ENCODE results near the gene SLC27A3.
A peak's percentile ranks its signal among the peaks of the same experiment; 100 is the strongest.

SLC27A3 gene

DNA sequence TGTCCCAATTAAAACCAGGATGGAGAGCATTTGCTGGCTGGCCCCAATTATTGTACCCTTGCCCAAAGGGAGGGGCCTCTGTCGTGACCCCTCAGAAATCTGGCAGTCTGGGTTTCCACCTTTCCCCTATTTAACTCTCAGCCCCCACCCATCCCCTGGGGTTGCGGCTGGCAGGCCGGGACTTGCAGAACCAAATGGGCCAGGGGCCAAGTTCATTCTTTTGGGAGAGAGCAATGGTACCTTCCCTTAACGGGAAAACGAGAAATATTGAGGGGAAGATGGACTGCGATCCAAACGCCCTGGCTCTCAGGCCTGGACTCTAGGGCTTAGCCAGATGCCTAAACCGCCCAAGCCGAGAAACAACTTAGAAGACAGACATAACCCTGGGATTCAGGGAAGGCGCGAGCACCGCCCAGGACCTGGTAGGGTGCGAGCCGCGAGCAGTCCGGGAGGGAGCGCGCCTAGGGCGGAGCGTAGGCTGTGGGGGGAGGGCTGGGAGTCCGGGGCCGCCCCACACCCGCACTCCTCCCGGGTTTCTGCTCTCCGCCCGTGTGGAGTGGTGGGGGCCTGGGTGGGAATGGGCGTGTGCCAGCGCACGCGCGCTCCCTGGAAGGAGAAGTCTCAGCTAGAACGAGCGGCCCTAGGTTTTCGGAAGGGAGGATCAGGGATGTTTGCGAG is at the start of gene SLC27A3:
TSS of gene SLC27A3 (plus strand) at position 628 of the 678 bp plus-strand sequence. CDS start 91 bp downstream, outside the sequence.
- TF ChIP-seq, protein P1, sequence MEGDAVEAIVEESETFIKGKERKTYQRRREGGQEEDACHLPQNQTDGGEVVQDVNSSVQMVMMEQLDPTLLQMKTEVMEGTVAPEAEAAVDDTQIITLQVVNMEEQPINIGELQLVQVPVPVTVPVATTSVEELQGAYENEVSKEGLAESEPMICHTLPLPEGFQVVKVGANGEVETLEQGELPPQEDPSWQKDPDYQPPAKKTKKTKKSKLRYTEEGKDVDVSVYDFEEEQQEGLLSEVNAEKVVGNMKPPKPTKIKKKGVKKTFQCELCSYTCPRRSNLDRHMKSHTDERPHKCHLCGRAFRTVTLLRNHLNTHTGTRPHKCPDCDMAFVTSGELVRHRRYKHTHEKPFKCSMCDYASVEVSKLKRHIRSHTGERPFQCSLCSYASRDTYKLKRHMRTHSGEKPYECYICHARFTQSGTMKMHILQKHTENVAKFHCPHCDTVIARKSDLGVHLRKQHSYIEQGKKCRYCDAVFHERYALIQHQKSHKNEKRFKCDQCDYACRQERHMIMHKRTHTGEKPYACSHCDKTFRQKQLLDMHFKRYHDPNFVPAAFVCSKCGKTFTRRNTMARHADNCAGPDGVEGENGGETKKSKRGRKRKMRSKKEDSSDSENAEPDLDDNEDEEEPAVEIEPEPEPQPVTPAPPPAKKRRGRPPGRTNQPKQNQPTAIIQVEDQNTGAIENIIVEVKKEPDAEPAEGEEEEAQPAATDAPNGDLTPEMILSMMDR (IDR thresholded peaks at IDR 0.05; ENCODE audit: unreplicated experiment in 3 of 3) = no peak
- H3K27me3 Mint-ChIP-seq (ENCODE audit: low read depth) = peaks cover 10% of the 10 kb centered on the region
- peaks cover 22% of the 10 kb centered on the region for H3K36me3 Mint-ChIP-seq (ENCODE audit: low read depth)
- peak within 1 kb of the TSS; percentile 78 to 82 (median 81) for H3K27ac Mint-ChIP-seq
- no peaks in the 10 kb centered on the region for H3K9me3 Mint-ChIP-seq
- H3K4me3 Mint-ChIP-seq = peak within 1 kb of the TSS; percentile 87 to 88 (median 87)
- H3K4me1 Mint-ChIP-seq = peaks cover 29% of the 10 kb centered on the region

DNA sequence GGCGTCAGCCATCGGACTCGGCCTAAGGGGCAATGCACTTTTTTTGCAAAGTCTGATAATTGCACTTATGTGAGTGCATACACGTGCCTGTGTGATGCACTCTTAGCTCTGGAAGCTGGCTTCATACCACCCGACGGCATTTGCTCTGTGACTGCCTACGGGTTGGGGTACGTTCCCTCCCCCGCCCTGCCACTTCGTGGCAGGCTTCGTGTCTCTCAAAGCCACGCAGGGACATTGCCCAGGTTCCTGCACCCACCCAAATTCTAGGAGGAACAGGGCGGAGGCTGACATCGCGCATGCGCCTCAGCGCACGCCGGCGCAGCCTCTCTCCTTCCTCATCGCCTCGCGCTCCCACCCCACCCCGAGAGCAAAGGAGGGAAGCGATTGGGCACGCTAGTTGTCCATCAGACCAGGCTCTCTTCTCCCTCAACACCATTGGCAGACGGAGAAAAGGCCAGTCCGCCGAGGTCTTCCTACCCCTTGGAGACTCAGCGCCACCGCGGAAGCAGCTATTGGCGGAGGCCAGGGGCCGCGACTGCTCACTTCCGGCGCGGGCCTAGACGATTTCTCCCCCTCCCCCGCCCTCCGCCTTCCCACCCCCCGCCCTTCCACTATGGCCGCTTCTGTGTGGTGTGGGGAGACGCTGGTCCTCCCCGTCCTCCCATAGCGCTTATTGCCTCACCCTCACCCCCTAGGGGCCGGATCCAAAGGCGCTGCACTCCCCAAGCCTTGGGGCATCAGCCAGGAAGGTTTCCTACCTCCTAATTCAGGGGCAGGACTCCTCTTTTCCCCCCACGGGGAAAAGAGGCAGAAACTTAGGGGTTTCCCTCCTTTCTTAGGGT is 47.5 kb upstream of the SLC27A3 start, which contains the start of gene INTS3:
TSS of gene INTS3 (plus strand) at position 588 of the 842 bp plus-strand sequence. CDS start 585 bp downstream, outside the sequence.
- TF ChIP-seq, protein P1 (IDR thresholded peaks at IDR 0.05; ENCODE audit: unreplicated experiment in 3 of 3) = no peak
- H3K27me3 Mint-ChIP-seq (ENCODE audit: low read depth) = peaks cover 3% of the 10 kb centered on the region
- peaks cover 8% of the 10 kb centered on the region for H3K36me3 Mint-ChIP-seq (ENCODE audit: low read depth)
- H3K9me3 Mint-ChIP-seq = no peaks in the 10 kb centered on the region
- peak within 1 kb of the TSS; percentile 98 to 99 (median 98) for H3K4me3 Mint-ChIP-seq
- peak within 1 kb of the TSS; percentile 89 to 98 (median 97) for H3K27ac Mint-ChIP-seq
- H3K4me1 Mint-ChIP-seq = peaks cover 40% of the 10 kb centered on the region

- Mint-ChIP-seq H3K27ac (peak overlapping the region; percentile 84 to 98 (median 97)), H3K27me3 (ENCODE audit: low read depth) (peaks cover 3% of the 10 kb centered on the region), H3K4me3 (peak overlapping the region; percentile 98 to 99 (median 98)), H3K9me3 (no peaks in the 10 kb centered on the region), H3K36me3 (ENCODE audit: low read depth) (peaks cover 8% of the 10 kb centered on the region), H3K4me1 (peaks cover 40% of the 10 kb centered on the region)
- TF ChIP-seq, protein P1 (IDR thresholded peaks at IDR 0.05; ENCODE audit: unreplicated experiment in 3 of 3) = no peak
These were observed 46.7 kb upstream of the SLC27A3 start for GRCh38 chr1:153728305-153729066.

DNA sequence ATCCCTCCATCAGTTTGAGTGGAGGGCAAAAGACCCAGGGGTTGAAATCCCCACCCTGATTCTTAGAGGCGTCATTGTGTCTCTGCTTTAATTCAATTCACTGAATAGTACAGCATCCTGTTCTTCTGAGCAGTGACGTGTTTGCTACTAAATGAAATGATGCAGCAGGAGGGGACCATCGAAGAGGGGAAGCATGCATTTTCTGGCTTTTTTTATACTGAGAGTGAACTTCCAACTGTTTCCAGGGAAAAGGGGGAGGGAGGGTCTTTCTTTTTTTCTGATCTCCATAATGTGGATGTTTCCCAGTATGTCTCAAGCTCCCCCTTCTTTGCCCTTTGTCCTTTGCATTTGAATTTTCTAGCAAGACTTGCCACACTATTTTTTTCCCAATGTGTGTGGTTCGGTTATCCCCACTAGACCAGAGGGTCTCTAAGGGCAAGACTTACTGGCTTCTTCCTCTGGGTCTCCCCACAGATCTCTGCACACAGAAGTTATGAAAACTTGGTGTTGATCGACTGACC is 44.7 kb upstream of the SLC27A3 start:
- TF ChIP-seq, protein P1 (IDR thresholded peaks at IDR 0.05; ENCODE audit: unreplicated experiment in 3 of 3) = no peak
- peaks cover 19% of the 10 kb centered on the region for H3K36me3 Mint-ChIP-seq (ENCODE audit: low read depth)
- H3K27me3 Mint-ChIP-seq (ENCODE audit: low read depth) = peaks cover 3% of the 10 kb centered on the region
- H3K27ac Mint-ChIP-seq = peak overlapping the region; percentile 60 to 84 (median 72)
- no peaks in the 10 kb centered on the region for H3K9me3 Mint-ChIP-seq
- H3K4me1 Mint-ChIP-seq = peaks cover 49% of the 10 kb centered on the region
- H3K4me3 Mint-ChIP-seq = peak overlapping the region; percentile 75 to 99 (median 82)

GRCh38 chr1:153733970-153734369 is 41.2 kb upstream of the SLC27A3 start:
- TF ChIP-seq, protein P1 (IDR thresholded peaks at IDR 0.05; ENCODE audit: unreplicated experiment in 3 of 3) = no peak
- H3K4me3 Mint-ChIP-seq = no peak overlapping the region

More at GRCh38 chr1:153733970-153734369, 41.2 kb upstream of the SLC27A3 start:
- H3K4me1 Mint-ChIP-seq = peaks cover 32% of the 10 kb centered on the region
- no peaks in the 10 kb centered on the region for H3K9me3 Mint-ChIP-seq
- H3K36me3 Mint-ChIP-seq (ENCODE audit: low read depth) = peaks cover 28% of the 10 kb centered on the region
- H3K27me3 Mint-ChIP-seq (ENCODE audit: low read depth) = no peaks in the 10 kb centered on the region
- peak overlapping the region; percentile 78 to 95 (median 84) for H3K27ac Mint-ChIP-seq
